ENCODE measurements around the gene CNTNAP2.

The CNTNAP2 gene

GRCh38 chr7:147638566-147638965, 1522.0 kb downstream of the CNTNAP2 start:
- H3K36me3 ChIP-seq (ENCODE audit: control insufficient read depth, insufficient read depth, low read length) = no peaks in the 10 kb centered on the region
- no peak overlapping the region for H3K27ac ChIP-seq (ENCODE audit: low read depth, low read length)
- H3K27me3 ChIP-seq (ENCODE audit: control insufficient read depth, insufficient read depth, low read length) = no peaks in the 10 kb centered on the region
- no peak overlapping the region for H3K4me3 ChIP-seq (ENCODE audit: low read length)
- H3K9ac ChIP-seq (ENCODE audit: low read length) = no peak overlapping the region
- H3K4me1 ChIP-seq (ENCODE audit: control insufficient read depth, insufficient read depth, low read length) = no peaks in the 10 kb centered on the region

GRCh38 chr7:147639037-147639436, 1522.4 kb downstream of the CNTNAP2 start:
- no peaks in the 10 kb centered on the region for H3K36me3 ChIP-seq (ENCODE audit: control insufficient read depth, insufficient read depth, low read length)
- no peak overlapping the region for H3K9ac ChIP-seq (ENCODE audit: low read length)
- H3K4me1 ChIP-seq (ENCODE audit: control insufficient read depth, insufficient read depth, low read length) = no peaks in the 10 kb centered on the region
- no peak overlapping the region for H3K27ac ChIP-seq (ENCODE audit: low read depth, low read length)
- H3K27me3 ChIP-seq (ENCODE audit: control insufficient read depth, insufficient read depth, low read length) = no peaks in the 10 kb centered on the region
- no peak overlapping the region for H3K4me3 ChIP-seq (ENCODE audit: low read length)

- no peak overlapping the region for H3K27ac ChIP-seq (ENCODE audit: low read depth, low read length)
- no peaks in the 10 kb centered on the region for H3K36me3 ChIP-seq (ENCODE audit: control insufficient read depth, insufficient read depth, low read length)
- no peaks in the 10 kb centered on the region for H3K4me1 ChIP-seq (ENCODE audit: control insufficient read depth, insufficient read depth, low read length)
- H3K4me3 ChIP-seq (ENCODE audit: low read length) = no peak overlapping the region
- H3K9ac ChIP-seq (ENCODE audit: low read length) = no peak overlapping the region
- no peaks in the 10 kb centered on the region for H3K27me3 ChIP-seq (ENCODE audit: control insufficient read depth, insufficient read depth, low read length)
Observed at GRCh38 chr7:147639751-147640150, 1523.2 kb downstream of the CNTNAP2 start.

- H3K4me1 ChIP-seq (ENCODE audit: control insufficient read depth, insufficient read depth, low read length) = no peaks in the 10 kb centered on the region
- H3K4me3 ChIP-seq (ENCODE audit: low read length) = no peak overlapping the region
- H3K36me3 ChIP-seq (ENCODE audit: control insufficient read depth, insufficient read depth, low read length) = no peaks in the 10 kb centered on the region
- no peak overlapping the region for H3K9ac ChIP-seq (ENCODE audit: low read length)
- no peak overlapping the region for H3K27ac ChIP-seq (ENCODE audit: low read depth, low read length)
- H3K27me3 ChIP-seq (ENCODE audit: control insufficient read depth, insufficient read depth, low read length) = no peaks in the 10 kb centered on the region
Observed at GRCh38 chr7:147640821-147641220, 1524.2 kb downstream of the CNTNAP2 start.

GRCh38 chr7:147646568-147646967, 1530.0 kb downstream of the CNTNAP2 start:
- H3K27me3 ChIP-seq (ENCODE audit: control insufficient read depth, insufficient read depth, low read length) = no peaks in the 10 kb centered on the region
- no peaks in the 10 kb centered on the region for H3K36me3 ChIP-seq (ENCODE audit: control insufficient read depth, insufficient read depth, low read length)
- H3K4me3 ChIP-seq (ENCODE audit: low read length) = no peak overlapping the region

GRCh38 chr7:147650991-147651390, 1534.4 kb downstream of the CNTNAP2 start:
- no peaks in the 10 kb centered on the region for H3K4me1 ChIP-seq (ENCODE audit: control insufficient read depth, insufficient read depth, low read length)
- H3K4me3 ChIP-seq (ENCODE audit: low read length) = no peak overlapping the region
- H3K27me3 ChIP-seq (ENCODE audit: control insufficient read depth, insufficient read depth, low read length) = no peaks in the 10 kb centered on the region
- H3K9ac ChIP-seq (ENCODE audit: low read length) = no peak overlapping the region
- H3K27ac ChIP-seq (ENCODE audit: low read depth, low read length) = no peak overlapping the region
- no peaks in the 10 kb centered on the region for H3K36me3 ChIP-seq (ENCODE audit: control insufficient read depth, insufficient read depth, low read length)

More at GRCh38 chr7:147646568-147646967, 1530.0 kb downstream of the CNTNAP2 start:
- Histone ChIP-seq H3K27ac (ENCODE audit: low read depth, low read length) (no peak overlapping the region), H3K9ac (ENCODE audit: low read length) (no peak overlapping the region), H3K4me1 (ENCODE audit: control insufficient read depth, insufficient read depth, low read length) (no peaks in the 10 kb centered on the region)

GRCh38 chr7:147651601-147652000, 1535.0 kb downstream of the CNTNAP2 start:
- Histone ChIP-seq H3K4me1 (ENCODE audit: control insufficient read depth, insufficient read depth, low read length) (no peaks in the 10 kb centered on the region), H3K9ac (ENCODE audit: low read length) (no peak overlapping the region), H3K27me3 (ENCODE audit: control insufficient read depth, insufficient read depth, low read length) (no peaks in the 10 kb centered on the region), H3K4me3 (ENCODE audit: low read length) (no peak overlapping the region), H3K27ac (ENCODE audit: low read depth, low read length) (no peak overlapping the region), H3K36me3 (ENCODE audit: control insufficient read depth, insufficient read depth, low read length) (no peaks in the 10 kb centered on the region)

- Histone ChIP-seq H3K4me3 (ENCODE audit: low read length) (no peak overlapping the region), H3K9ac (ENCODE audit: low read length) (no peak overlapping the region), H3K4me1 (ENCODE audit: control insufficient read depth, insufficient read depth, low read length) (no peaks in the 10 kb centered on the region), H3K27ac (ENCODE audit: low read depth, low read length) (no peak overlapping the region), H3K36me3 (ENCODE audit: control insufficient read depth, insufficient read depth, low read length) (no peaks in the 10 kb centered on the region), H3K27me3 (ENCODE audit: control insufficient read depth, insufficient read depth, low read length) (no peaks in the 10 kb centered on the region)
Observed at GRCh38 chr7:147653456-147653855, 1536.9 kb downstream of the CNTNAP2 start.

GRCh38 chr7:147658392-147658967, 1541.9 kb downstream of the CNTNAP2 start:
- no peak overlapping the region for H3K9ac ChIP-seq (ENCODE audit: low read length)
- H3K27me3 ChIP-seq (ENCODE audit: control insufficient read depth, insufficient read depth, low read length) = no peaks in the 10 kb centered on the region
- no peaks in the 10 kb centered on the region for H3K4me1 ChIP-seq (ENCODE audit: control insufficient read depth, insufficient read depth, low read length)
- no peak overlapping the region for H3K27ac ChIP-seq (ENCODE audit: low read depth, low read length)
- H3K4me3 ChIP-seq (ENCODE audit: low read length) = no peak overlapping the region
- H3K36me3 ChIP-seq (ENCODE audit: control insufficient read depth, insufficient read depth, low read length) = no peaks in the 10 kb centered on the region

- Histone ChIP-seq H3K36me3 (ENCODE audit: control insufficient read depth, insufficient read depth, low read length) (no peaks in the 10 kb centered on the region), H3K9ac (ENCODE audit: low read length) (no peak overlapping the region), H3K27ac (ENCODE audit: low read depth, low read length) (no peak overlapping the region), H3K4me3 (ENCODE audit: low read length) (no peak overlapping the region), H3K27me3 (ENCODE audit: control insufficient read depth, insufficient read depth, low read length) (no peaks in the 10 kb centered on the region), H3K4me1 (ENCODE audit: control insufficient read depth, insufficient read depth, low read length) (no peaks in the 10 kb centered on the region)
Observed at GRCh38 chr7:147659036-147659995, 1542.7 kb downstream of the CNTNAP2 start.

GRCh38 chr7:147664541-147664940, 1547.9 kb downstream of the CNTNAP2 start:
- Histone ChIP-seq H3K27me3 (ENCODE audit: control insufficient read depth, insufficient read depth, low read length) (no peaks in the 10 kb centered on the region), H3K4me3 (ENCODE audit: low read length) (no peak overlapping the region), H3K4me1 (ENCODE audit: control insufficient read depth, insufficient read depth, low read length) (no peaks in the 10 kb centered on the region), H3K9ac (ENCODE audit: low read length) (no peak overlapping the region), H3K36me3 (ENCODE audit: control insufficient read depth, insufficient read depth, low read length) (no peaks in the 10 kb centered on the region), H3K27ac (ENCODE audit: low read depth, low read length) (no peak overlapping the region)

- Histone ChIP-seq H3K27me3 (ENCODE audit: control insufficient read depth, insufficient read depth, low read length) (no peaks in the 10 kb centered on the region), H3K4me3 (ENCODE audit: low read length) (no peak overlapping the region), H3K9ac (ENCODE audit: low read length) (no peak overlapping the region), H3K27ac (ENCODE audit: low read depth, low read length) (no peak overlapping the region), H3K4me1 (ENCODE audit: control insufficient read depth, insufficient read depth, low read length) (no peaks in the 10 kb centered on the region), H3K36me3 (ENCODE audit: control insufficient read depth, insufficient read depth, low read length) (no peaks in the 10 kb centered on the region)
Observed at GRCh38 chr7:147670759-147671158, 1554.2 kb downstream of the CNTNAP2 start.
